ENCODE results near the gene ZNF112.

The ZNF112 gene

DNA sequence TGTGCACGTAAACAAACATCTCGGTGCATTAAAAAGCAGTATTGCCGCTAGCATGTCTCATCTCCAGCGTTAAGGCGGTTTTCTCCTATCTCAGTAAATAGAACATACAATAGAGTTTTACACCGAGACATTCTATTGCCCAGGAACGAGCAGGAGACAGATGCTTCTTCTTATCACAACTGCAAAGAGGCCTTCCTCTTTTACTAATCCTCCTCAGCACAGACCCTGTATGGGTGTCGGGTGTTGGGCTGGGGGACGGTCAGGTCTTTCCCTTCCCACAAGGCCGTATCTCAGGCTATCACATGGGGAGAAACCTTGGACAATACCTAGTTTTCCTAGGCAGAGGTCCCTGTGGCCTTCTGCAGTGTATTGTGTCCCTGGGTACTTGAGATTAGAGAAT, 75.6 kb downstream of the ZNF112 start:
- TF ChIP-seq, protein P1, sequence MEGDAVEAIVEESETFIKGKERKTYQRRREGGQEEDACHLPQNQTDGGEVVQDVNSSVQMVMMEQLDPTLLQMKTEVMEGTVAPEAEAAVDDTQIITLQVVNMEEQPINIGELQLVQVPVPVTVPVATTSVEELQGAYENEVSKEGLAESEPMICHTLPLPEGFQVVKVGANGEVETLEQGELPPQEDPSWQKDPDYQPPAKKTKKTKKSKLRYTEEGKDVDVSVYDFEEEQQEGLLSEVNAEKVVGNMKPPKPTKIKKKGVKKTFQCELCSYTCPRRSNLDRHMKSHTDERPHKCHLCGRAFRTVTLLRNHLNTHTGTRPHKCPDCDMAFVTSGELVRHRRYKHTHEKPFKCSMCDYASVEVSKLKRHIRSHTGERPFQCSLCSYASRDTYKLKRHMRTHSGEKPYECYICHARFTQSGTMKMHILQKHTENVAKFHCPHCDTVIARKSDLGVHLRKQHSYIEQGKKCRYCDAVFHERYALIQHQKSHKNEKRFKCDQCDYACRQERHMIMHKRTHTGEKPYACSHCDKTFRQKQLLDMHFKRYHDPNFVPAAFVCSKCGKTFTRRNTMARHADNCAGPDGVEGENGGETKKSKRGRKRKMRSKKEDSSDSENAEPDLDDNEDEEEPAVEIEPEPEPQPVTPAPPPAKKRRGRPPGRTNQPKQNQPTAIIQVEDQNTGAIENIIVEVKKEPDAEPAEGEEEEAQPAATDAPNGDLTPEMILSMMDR (conservative IDR thresholded peaks at IDR 0.05), result no peak
- H3K27ac ChIP-seq, result no peak overlapping the region

DNA sequence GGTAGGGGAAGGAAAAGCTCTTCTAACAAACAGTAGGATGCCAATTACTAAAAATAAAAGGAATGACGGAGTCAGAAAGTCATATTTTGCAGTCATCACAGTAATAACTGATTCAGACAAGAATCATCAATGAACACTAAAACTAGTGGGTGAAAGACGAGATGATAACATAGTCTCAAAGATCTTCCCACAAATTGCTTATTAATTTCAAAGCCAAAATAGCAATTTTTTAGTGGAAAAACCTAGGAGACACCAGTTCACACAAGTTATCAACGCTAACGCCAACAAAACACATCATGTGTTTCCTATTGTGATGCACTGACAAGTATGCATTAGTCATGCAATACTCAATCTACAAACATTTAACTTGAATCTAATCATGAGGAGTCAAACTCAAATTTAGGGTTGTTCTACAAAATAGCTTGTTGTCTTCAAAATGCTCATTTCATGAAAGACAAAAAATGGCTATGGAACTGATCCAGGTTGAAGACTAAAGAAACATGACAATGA, 78.2 kb downstream of the ZNF112 start:
- TF ChIP-seq, protein P1 (conservative IDR thresholded peaks at IDR 0.05), result no peak
- no peak overlapping the region for H3K27ac ChIP-seq

DNA sequence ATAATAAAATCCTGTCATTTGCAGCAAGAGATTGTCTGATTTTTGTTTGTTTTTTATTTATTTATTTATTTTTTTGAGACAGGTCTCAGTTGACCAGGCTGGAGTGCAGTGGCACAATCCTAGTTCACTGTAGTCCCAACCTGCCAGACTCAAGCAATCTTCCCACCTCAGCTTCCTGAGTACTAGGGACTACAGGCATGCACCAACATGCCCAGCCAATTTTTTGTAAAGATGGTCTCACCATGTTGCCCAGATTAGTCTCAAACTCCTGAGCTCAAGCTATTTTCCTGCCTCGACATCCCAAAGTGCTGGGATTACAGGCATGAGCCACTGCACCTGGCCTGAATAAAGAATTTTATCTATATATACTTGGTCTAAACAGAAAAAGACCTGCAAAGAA, 79.1 kb downstream of the ZNF112 start:
- no peak overlapping the region for H3K27ac ChIP-seq
- TF ChIP-seq, protein P1 (conservative IDR thresholded peaks at IDR 0.05), result no peak

Measured in VCaP (cell line).